Esophagus (tissue), 2 donors: ENCODE results near the gene NGF. TPM values are rescaled to one million over a fixed set of nuclear protein-coding genes. Genes with fewer than 3 reads are reported as not detected.

Experiments used
- H3K27ac ChIP-seq, 2 donors: one replicate each; pipeline ENCODE4 v1.5.1; 2013; ENCODE audit warnings: low read depth in 2 of 2, mild to moderate bottlenecking in 2 of 2, inconsistent platforms in 1 of 2, low read length in 1 of 2, moderate library complexity in 1 of 2
- H3K27me3 ChIP-seq, 2 donors: one replicate each; pipeline ENCODE4 v1.6.1; 2013; ENCODE audit warnings: low read length in 2 of 2, control low read depth in 1 of 2, mild to moderate bottlenecking in 1 of 2; ENCODE audit not compliant: insufficient read depth in 2 of 2, control insufficient read depth in 1 of 2
- H3K36me3 ChIP-seq, 2 donors: one replicate each; pipeline ENCODE4 v1.6.1; 2013; ENCODE audit warnings: low read length in 1 of 2; ENCODE audit not compliant: control insufficient read depth in 2 of 2, insufficient read depth in 2 of 2
- H3K4me1 ChIP-seq, 2 donors: one replicate each; pipeline ENCODE4 v1.6.1; 2013; ENCODE audit warnings: low read length in 1 of 2; ENCODE audit not compliant: control insufficient read depth in 2 of 2, insufficient read depth in 2 of 2
- H3K4me3 ChIP-seq, 2 donors: one replicate each; pipeline ENCODE4 v1.5.1; 2013; ENCODE audit warnings: low read length in 2 of 2, mild to moderate bottlenecking in 2 of 2, low read depth in 1 of 2, moderate library complexity in 1 of 2
- H3K9me3 ChIP-seq, 2 donors: one replicate each; pipeline ENCODE4 v1.6.1; 2013; ENCODE audit warnings: mild to moderate bottlenecking in 2 of 2, low read depth in 1 of 2, low read length in 1 of 2, moderate library complexity in 1 of 2; ENCODE audit not compliant: control insufficient read depth in 2 of 2, insufficient read depth in 1 of 2
- WGBS, 2 donors: extraction: QIAGEN DNeasy Blood & Tissue Kit; methylation state at CpG; one replicate each; pipeline ENCODE4 v1.1.7; 2013; 5-methylcytosine and 5-hydroxymethylcytosine counted together
- polyA plus RNA-seq, 2 donors: library from polyadenylated mRNA; stranded (reverse); fragments of 200-250 nt; gene quantifications; one replicate each; pipeline ENCODE4 v1.2.3, GENCODE V29; 2013
- donor health status: healthy with polysubstance abuse.
- donor health status: Bipolar disorder and iron deficiency.

NGF gene
- polyA plus RNA-seq, 2 donors = 0.35 to 0.39 TPM

DNA sequence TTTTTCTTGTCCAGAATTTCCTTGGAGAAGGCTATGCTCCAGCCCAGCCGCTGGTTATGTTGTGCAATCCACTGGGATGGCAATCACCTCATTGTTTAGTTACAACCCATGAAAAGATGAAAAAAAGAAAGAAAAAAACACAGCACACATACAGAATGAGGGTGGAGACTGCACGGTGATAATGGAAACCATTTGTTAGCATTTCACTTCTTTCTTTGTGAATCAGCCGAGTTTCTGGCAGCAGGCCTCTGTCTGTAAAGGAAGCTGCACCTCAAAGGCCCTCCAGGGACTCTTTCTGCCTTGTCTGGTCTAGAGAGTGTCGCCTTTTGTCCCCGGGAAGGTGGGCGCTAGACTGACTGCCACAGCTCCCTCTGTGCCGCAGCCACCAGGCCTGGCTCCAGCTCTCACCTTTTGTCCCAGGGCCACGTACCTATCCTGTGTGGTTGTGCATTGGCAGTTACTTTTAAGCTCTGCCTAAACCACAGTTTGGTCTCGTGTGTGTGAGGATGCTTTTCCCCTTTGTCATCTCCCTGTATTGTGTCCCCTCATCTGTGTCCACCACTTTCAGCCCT is 35.6 kb downstream of the NGF start:
- Histone ChIP-seq H3K27me3 (no peaks in the 10 kb centered on the region), H3K4me3 (no peak overlapping the region), H3K36me3 (no peaks in the 10 kb centered on the region), H3K9me3 (no peaks in the 10 kb centered on the region), H3K27ac (peak overlapping the region in 1 of 2 donors; percentile 34), H3K4me1 (peaks cover 2 to 3% of the 10 kb centered on the region in 2 donors)
- 31 to 43% methylated on average over 9 of the region's 9 CpGs for WGBS, 2 donors

- Histone ChIP-seq H3K4me1 (peaks cover 2 to 3% of the 10 kb centered on the region in 2 donors), H3K9me3 (no peaks in the 10 kb centered on the region), H3K36me3 (no peaks in the 10 kb centered on the region), H3K27ac (no peak overlapping the region), H3K4me3 (no peak overlapping the region), H3K27me3 (no peaks in the 10 kb centered on the region)
- 53 to 62% methylated on average over 8 of the region's 8 CpGs for WGBS, 2 donors
These were observed 36.5 kb downstream of the NGF start for GRCh38 chr1:115301438-115302020.

GRCh38 chr1:115300087-115300876 is 37.8 kb downstream of the NGF start:
- no peaks in the 10 kb centered on the region for H3K27me3 ChIP-seq
- peaks cover 2 to 3% of the 10 kb centered on the region in 2 donors for H3K4me1 ChIP-seq
- H3K36me3 ChIP-seq = no peaks in the 10 kb centered on the region
- no peak overlapping the region for H3K27ac ChIP-seq
- no peak overlapping the region for H3K4me3 ChIP-seq
- 50 to 58% methylated on average over 8 of the region's 8 CpGs for WGBS, 2 donors
- no peaks in the 10 kb centered on the region for H3K9me3 ChIP-seq

DNA sequence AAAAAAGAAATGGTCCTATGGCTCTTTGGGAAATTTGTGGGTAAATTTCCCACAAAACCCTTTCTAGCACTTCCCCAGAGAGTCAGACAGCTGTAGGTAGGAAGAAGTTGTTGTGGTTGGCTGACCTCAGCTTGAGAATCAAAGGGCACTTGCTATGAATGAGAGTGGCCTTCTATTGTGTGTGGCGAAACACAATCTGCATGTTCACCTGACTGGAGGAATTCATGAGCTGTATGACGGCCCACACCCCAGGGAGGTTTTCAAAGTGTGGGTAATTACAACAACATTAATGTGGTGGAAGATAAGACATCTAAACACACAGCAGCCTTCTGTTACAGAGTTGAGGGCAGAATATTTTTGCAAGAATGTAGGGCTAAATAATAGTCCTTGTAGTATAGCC is 38.8 kb downstream of the NGF start:
- H3K27ac ChIP-seq = no peak overlapping the region
- H3K9me3 ChIP-seq = no peaks in the 10 kb centered on the region
- no peaks in the 10 kb centered on the region for H3K27me3 ChIP-seq
- 72 to 82% methylated on average over 2 of the region's 2 CpGs for WGBS, 2 donors
- H3K4me1 ChIP-seq = peaks cover 2 to 3% of the 10 kb centered on the region in 2 donors
- no peak overlapping the region for H3K4me3 ChIP-seq
- H3K36me3 ChIP-seq = no peaks in the 10 kb centered on the region

GRCh38 chr1:115296981-115297380 is 41.1 kb downstream of the NGF start:
- 80 to 90% methylated on average over 2 of the region's 2 CpGs for WGBS, 2 donors
- H3K27me3 ChIP-seq = no peaks in the 10 kb centered on the region
- H3K4me1 ChIP-seq = peaks cover under 1 to 2% of the 10 kb centered on the region in 2 donors
- no peak overlapping the region for H3K27ac ChIP-seq
- H3K36me3 ChIP-seq = no peaks in the 10 kb centered on the region
- no peaks in the 10 kb centered on the region for H3K9me3 ChIP-seq
- no peak overlapping the region for H3K4me3 ChIP-seq

DNA sequence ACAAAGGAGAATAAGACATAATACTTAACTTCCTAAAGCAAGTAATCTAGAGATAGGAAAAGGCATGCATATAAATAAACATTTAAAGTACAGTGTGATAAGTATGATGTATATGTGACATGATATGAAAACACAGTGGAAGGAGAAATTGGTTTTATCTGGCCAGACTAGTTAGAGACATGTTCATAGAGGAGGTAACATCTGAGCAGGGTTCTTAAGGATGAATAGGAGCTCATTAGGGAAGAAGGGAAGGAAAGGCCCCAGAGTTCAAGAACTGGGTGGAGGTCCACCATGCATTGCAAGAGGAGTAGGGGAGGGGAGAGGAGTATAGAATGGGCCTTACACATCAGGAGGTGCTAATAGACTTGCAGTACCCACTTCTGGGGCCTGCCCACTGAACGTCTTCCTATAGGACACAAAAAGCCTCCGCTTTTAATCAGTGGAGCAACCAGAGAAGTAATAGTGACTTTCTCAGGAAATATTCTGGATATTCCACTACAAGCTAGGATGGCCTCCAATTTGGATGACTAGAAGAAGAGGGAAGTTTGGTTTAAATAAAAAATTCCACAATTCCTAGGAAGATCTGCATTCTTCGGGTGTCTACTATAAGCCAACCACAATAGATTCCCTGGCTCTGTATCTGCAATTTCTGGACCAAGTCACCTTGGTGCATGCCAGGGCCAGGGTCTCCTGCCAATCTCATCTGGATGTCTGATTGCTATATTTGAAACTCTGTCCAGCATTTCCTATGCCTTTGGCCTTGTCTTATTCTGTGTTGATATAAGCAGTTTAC is 41.9 kb downstream of the NGF start:
- H3K4me1 ChIP-seq = no peaks in the 10 kb centered on the region
- no peak overlapping the region for H3K4me3 ChIP-seq
- no peaks in the 10 kb centered on the region for H3K27me3 ChIP-seq
- H3K36me3 ChIP-seq = no peaks in the 10 kb centered on the region
- H3K9me3 ChIP-seq = no peaks in the 10 kb centered on the region
- H3K27ac ChIP-seq = peak overlapping the region in 1 of 2 donors; percentile 17
- 75 to 84% methylated on average over 3 of the region's 3 CpGs for WGBS, 2 donors

DNA sequence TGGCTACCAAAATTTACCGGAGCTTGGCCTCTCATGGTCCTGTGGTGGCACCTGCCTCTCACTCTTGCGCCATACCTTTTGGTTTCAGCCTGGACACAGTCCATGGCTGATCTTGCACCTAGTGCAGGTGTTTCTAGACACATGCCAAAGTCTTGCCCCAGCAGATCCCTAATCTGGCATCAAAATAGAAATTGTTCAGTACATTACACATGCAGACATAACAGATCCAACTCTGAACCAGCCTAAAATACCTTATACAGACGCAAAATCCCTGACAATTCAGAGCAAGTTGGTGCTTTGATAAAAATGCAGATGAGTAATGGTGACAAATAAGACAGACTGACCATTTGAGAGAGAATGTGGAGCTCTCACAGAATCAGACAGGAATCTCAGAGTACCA is 44.1 kb downstream of the NGF start:
- Histone ChIP-seq H3K9me3 (no peaks in the 10 kb centered on the region), H3K27ac (no peak overlapping the region), H3K4me1 (no peaks in the 10 kb centered on the region), H3K27me3 (no peaks in the 10 kb centered on the region), H3K36me3 (no peaks in the 10 kb centered on the region), H3K4me3 (no peak overlapping the region)
- WGBS, 2 donors = 55 to 71% methylated on average over 3 of the region's 3 CpGs

DNA sequence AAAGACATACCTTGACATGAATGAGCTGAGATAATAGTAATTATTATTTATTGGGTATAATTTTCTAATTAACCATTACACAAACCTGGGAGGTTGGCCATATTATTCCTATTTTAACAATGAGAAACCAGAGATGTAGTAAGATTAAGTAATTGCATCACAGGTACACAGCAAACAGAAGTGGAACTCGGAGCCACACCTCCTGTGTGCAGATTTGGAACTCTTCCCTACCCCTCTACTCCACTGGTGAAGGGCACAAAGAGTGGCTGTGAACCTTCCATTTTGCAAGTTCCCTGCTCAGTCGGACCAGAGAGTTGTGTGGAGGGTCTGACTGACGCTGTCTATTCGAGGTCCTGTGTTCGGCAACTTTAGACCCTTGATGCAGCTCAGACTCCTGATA is 45.0 kb downstream of the NGF start:
- WGBS, 2 donors = 86 to 91% methylated on average over 5 of the region's 5 CpGs
- no peaks in the 10 kb centered on the region for H3K9me3 ChIP-seq
- H3K27me3 ChIP-seq = no peaks in the 10 kb centered on the region
- H3K4me1 ChIP-seq = no peaks in the 10 kb centered on the region
- no peak overlapping the region for H3K27ac ChIP-seq
- H3K36me3 ChIP-seq = no peaks in the 10 kb centered on the region
- H3K4me3 ChIP-seq = no peak overlapping the region

DNA sequence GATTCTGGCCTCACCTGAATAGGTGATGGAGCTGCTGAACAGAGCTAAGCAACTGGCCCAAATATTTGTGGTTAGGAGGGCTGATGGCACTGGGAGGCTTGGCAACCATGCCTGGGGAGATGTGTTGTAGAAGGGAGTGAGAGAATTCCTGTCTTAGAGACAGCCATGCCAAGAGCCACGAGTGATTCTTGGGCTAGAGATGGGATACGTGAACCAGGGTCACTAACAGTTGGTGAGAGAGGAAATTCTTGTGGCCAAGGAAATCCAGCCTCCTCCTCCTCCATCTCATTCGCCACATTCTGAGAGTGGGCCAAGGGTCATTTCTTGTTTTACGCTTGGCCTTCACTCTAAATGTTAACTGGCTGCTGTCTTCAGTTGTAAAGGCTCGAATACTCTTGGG is 46.3 kb downstream of the NGF start:
- Histone ChIP-seq H3K27me3 (no peaks in the 10 kb centered on the region), H3K4me1 (no peaks in the 10 kb centered on the region), H3K4me3 (no peak overlapping the region), H3K27ac (no peak overlapping the region), H3K9me3 (no peaks in the 10 kb centered on the region), H3K36me3 (no peaks in the 10 kb centered on the region)
- 81 to 84% methylated on average over 5 of the region's 5 CpGs for WGBS, 2 donors
